ENCODE results near the gene CBR1. TPM values are rescaled to one million over a fixed set of nuclear protein-coding genes. Genes with fewer than 3 reads are reported as not detected.

CBR1 gene
- total RNA-seq, 1 experiment from 2014 or later, result 81.8 TPM

- CTCF ChIA-PET, result interaction anchor here (0.6 to 0.7 kb wide), 3 partner anchors 8 to 536 kb away, joined by 3 to 9 read pairs (median 3); no protein-coding TSS in a partner anchor
Observed at GRCh38 chr21:36104317-36105300, 34.8 kb downstream of the CBR1 start.

GRCh38 chr21:36105327-36105842 is 35.6 kb downstream of the CBR1 start:
- Histone ChIP-seq H3K27me3 (replicated peaks; ENCODE audit: insufficient read depth, low read depth, low read length, poor library complexity) (no peaks in the 10 kb centered on the region), H3K4me3 (ENCODE audit: low read depth, low read length, poor library complexity, severe bottlenecking) (no peak overlapping the region), H3K9me3 (ENCODE audit: low read depth, low read length, poor library complexity, severe bottlenecking) (no peaks in the 10 kb centered on the region), H3K27ac (ENCODE audit: low read depth, low read length, poor library complexity, severe bottlenecking) (no peak overlapping the region), H3K4me1 (ENCODE audit: insufficient read depth, low read length, poor library complexity, severe bottlenecking) (peaks cover 14% of the 10 kb centered on the region), H3K36me3 (ENCODE audit: insufficient read depth, low read length, poor library complexity, severe bottlenecking) (no peaks in the 10 kb centered on the region)
- ChIA-PET CTCF (interaction anchor here (0.6 to 0.7 kb wide), 3 partner anchors 8 to 536 kb away, joined by 3 to 9 read pairs (median 3); no protein-coding TSS in a partner anchor), POLR2A (ENCODE audit: low non-redundant PET) (no interaction called here)
- no TSS peak for BruUV-seq (replicated peaks)
- no peak for DNase-seq (ENCODE audit: low spot score)
- TF ChIP-seq, protein P1, sequence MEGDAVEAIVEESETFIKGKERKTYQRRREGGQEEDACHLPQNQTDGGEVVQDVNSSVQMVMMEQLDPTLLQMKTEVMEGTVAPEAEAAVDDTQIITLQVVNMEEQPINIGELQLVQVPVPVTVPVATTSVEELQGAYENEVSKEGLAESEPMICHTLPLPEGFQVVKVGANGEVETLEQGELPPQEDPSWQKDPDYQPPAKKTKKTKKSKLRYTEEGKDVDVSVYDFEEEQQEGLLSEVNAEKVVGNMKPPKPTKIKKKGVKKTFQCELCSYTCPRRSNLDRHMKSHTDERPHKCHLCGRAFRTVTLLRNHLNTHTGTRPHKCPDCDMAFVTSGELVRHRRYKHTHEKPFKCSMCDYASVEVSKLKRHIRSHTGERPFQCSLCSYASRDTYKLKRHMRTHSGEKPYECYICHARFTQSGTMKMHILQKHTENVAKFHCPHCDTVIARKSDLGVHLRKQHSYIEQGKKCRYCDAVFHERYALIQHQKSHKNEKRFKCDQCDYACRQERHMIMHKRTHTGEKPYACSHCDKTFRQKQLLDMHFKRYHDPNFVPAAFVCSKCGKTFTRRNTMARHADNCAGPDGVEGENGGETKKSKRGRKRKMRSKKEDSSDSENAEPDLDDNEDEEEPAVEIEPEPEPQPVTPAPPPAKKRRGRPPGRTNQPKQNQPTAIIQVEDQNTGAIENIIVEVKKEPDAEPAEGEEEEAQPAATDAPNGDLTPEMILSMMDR (conservative IDR thresholded peaks at IDR 0.05; ENCODE audit: low read depth, low read length), result no peak
- no peak for TF ChIP-seq EZH2 (IDR thresholded peaks at IDR 0.05; ENCODE audit: borderline replicate concordance, low read depth, low read length, poor library complexity, severe bottlenecking)
- intact Hi-C loops (cut with micrococcal nuclease; ENCODE audit: unreplicated experiment), result no loop called here

More at GRCh38 chr21:36104317-36105300, 34.8 kb downstream of the CBR1 start:
- H3K27ac ChIP-seq (ENCODE audit: low read depth, low read length, poor library complexity, severe bottlenecking), result no peak overlapping the region
- H3K9me3 ChIP-seq (ENCODE audit: low read depth, low read length, poor library complexity, severe bottlenecking), result no peaks in the 10 kb centered on the region
- no peak overlapping the region for H3K4me3 ChIP-seq (ENCODE audit: low read depth, low read length, poor library complexity, severe bottlenecking)
- no peaks in the 10 kb centered on the region for H3K36me3 ChIP-seq (ENCODE audit: insufficient read depth, low read length, poor library complexity, severe bottlenecking)
- peaks cover 16% of the 10 kb centered on the region for H3K4me1 ChIP-seq (ENCODE audit: insufficient read depth, low read length, poor library complexity, severe bottlenecking)
- no peaks in the 10 kb centered on the region for H3K27me3 ChIP-seq (replicated peaks; ENCODE audit: insufficient read depth, low read depth, low read length, poor library complexity)
- POLR2A ChIA-PET (ENCODE audit: low non-redundant PET), result no interaction called here
- no TSS peak for BruUV-seq (replicated peaks)
- no peak for TF ChIP-seq EZH2 (IDR thresholded peaks at IDR 0.05; ENCODE audit: borderline replicate concordance, low read depth, low read length, poor library complexity, severe bottlenecking)
- TF ChIP-seq, protein P1 (conservative IDR thresholded peaks at IDR 0.05; ENCODE audit: low read depth, low read length), result peak; percentile 66
- DNase-seq (ENCODE audit: low spot score), result peak; percentile 63
- intact Hi-C loops (cut with micrococcal nuclease; ENCODE audit: unreplicated experiment), result no loop called here

GRCh38 chr21:36109868-36110267 is 40.0 kb downstream of the CBR1 start:
- ChIA-PET CTCF (no interaction called here), POLR2A (ENCODE audit: low non-redundant PET) (no interaction called here)
- Histone ChIP-seq H3K4me1 (ENCODE audit: insufficient read depth, low read length, poor library complexity, severe bottlenecking) (peaks cover 3% of the 10 kb centered on the region), H3K4me3 (ENCODE audit: low read depth, low read length, poor library complexity, severe bottlenecking) (no peak overlapping the region), H3K27me3 (replicated peaks; ENCODE audit: insufficient read depth, low read depth, low read length, poor library complexity) (no peaks in the 10 kb centered on the region), H3K27ac (ENCODE audit: low read depth, low read length, poor library complexity, severe bottlenecking) (no peak overlapping the region), H3K9me3 (ENCODE audit: low read depth, low read length, poor library complexity, severe bottlenecking) (no peaks in the 10 kb centered on the region), H3K36me3 (ENCODE audit: insufficient read depth, low read length, poor library complexity, severe bottlenecking) (no peaks in the 10 kb centered on the region)
- TF ChIP-seq, protein P1 (conservative IDR thresholded peaks at IDR 0.05; ENCODE audit: low read depth, low read length), result no peak
- TF ChIP-seq EZH2 (IDR thresholded peaks at IDR 0.05; ENCODE audit: borderline replicate concordance, low read depth, low read length, poor library complexity, severe bottlenecking), result no peak
- BruUV-seq (replicated peaks), result no TSS peak
- DNase-seq (ENCODE audit: low spot score), result no peak
- intact Hi-C loops (cut with micrococcal nuclease; ENCODE audit: unreplicated experiment), result loop anchor here (5.0 kb wide), 2 partner anchors 63 to 83 kb away; no protein-coding TSS in a partner anchor

Measured in A673 (cell line).